NCI-H345 (cell line): ENCODE results near the gene CTBP2.
"Not testable (repeated sequence)": the region's sequence is repeated elsewhere in the genome, so short reads cannot be mapped to it uniquely, and the experiment has no call there.

Source experiments
- DNase-seq: peaks from one replicate; lab custom pipeline; 2025; lab: John Stamatoyannopoulos, UW

CTBP2 gene

DNA sequence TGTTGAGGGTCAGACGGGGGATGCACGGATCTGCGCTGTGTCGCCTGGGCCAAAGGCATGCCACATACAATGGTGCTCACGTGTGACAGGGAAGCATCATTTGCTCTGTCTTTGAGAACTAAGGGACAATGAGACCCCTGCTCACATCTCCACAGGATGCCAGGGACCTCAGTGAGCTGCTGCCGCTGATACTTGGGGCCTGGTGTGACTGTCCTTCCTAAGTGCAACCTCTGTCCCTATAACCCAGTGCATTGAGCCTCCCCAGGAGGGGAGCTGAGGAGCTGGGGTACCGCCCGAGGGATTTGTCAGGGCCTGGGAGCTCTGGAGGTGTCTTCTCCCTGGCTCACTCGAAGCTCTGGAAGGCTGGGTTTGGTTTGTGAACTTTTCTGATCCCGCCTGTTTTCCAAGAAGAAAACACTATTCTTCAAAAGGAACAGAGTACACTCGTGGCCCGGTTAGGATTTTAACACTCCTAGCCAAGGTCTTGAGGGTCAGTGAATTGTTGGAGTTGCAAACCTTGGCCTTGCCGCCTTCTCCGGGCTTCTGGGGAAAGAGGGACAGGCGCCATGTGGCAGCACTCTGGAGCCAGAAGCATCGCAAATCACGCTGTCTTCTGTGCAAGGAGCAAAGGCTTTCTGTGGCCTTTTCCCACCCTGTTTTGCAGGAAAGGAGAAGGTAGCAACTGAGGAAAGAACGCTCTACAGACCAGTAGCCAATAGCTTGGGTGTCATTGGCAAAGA, 26.2 kb upstream of the CTBP2 start:
- no peak for DNase-seq

DNA sequence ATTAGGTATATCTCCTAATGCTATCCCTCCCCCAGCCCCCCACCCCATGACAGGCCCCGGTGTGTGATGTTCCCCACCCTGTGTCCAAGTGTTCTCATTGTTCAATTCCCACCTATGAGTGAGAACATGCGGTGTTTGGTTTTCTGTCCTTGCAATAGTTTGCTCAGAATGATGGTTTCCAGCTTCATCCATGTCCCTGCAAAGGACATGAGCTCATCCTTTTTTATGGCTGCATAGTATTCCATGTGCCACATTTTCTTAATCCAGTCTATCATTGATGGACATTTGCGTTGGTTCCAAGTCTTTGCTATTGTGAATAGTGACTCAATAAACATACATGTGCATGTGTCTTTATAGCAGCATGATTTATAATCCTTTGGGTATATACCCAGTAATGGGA, 18.7 kb upstream of the CTBP2 start:
- not testable (repeated sequence) for DNase-seq

DNA sequence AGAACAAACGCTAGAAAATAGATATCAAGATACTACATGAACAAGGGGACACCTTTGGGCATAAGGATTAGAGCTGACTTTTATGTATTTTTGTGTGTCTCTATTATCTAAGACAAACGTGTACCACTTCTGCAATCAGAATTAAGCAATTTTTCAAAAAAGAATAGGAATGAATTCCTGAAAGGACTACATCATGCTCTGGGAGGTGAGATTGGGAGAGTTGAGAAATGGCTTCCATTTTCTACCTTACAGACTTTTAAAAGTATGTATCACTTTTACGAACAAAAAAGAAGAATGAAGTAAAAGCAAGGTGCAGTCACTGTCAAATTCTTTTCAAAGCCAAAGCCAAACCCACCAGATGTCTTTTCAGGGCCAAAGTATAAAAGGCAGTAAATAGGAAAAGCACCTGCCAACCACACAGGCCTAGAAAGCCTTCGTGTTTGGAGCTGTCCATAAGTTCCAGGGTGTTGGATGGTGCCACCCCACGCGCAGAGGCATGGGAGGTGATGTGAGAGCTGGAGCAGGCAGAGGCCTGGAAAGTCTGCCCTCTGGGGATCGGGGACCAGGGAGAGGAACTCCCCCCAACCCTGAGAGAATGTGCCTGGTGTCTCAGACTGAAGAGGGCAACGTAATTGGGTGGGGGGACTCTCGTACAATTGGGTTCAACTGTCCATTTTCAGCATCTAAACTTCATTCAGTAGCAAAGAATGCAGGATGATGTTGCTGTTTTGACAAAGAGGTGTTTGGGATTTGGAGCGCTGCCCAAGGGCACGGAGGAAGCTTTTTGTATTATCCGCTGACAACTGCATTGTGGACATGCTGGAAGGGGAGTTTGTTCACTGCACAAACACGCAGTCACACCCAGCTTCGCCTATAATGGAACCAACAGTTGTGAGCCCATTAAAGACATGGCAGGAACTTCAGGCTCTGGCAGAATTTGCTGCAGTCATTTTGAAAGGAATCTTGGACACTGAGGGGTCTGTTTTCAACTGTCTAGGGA, 17.6 kb upstream of the CTBP2 start:
- no peak for DNase-seq

DNA sequence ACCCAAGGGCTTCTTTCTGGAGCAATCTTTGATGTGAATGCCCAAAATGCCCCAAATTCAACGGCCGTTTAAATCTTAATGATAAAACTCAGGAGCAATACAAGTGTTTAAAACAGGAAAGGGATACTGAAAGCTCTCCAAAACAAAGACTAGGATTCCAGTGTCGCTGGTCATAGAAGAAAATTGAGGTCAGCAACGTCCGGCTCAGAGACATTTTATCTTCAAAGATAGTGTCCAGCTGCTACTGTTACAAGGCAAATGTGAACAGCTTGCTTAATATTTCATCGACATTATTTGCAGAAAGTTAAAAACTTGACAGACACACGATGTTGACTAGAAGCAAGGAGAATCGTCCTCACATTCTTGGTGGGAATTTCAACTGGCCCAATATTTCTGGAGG, 15.4 kb upstream of the CTBP2 start:
- no peak for DNase-seq

DNA sequence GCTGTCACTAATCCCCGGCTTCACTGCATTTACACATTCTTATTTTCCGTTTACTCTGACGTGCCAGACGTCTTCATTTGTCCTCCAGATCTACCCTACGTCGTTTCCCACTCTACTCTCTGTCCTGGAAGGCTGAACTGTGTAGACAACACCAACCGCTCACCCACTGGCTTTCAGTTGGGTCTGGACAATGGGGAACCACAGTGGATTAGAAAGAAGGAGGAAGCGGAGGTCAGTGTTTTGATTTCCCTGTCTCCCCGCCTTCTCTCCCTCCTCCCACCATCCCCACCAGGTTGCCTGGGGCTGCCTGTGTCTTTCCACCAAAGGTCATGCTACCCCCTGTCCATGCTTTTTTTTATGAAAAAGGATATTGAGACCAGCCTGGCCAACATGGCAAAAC, 14.0 kb upstream of the CTBP2 start:
- no peak for DNase-seq

DNA sequence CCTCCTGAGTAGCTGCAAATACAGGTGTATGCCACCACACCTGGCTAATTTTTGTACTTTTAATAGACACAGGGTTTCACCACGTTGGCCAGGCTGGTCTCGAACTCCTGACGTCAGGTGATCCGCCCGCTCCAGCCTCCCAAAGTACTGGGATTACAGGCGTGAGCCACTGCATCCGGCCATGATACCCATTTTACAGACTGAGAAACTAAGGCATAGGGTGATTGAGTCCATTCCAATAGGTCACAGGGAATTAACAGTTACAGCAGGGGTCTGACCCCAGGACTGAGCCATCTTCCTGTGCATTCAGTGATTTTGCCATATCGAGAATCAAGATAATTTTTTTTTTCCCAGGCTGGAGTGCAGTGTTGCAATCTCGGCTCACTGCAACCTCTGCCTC, 12.3 kb upstream of the CTBP2 start:
- DNase-seq = no peak

DNA sequence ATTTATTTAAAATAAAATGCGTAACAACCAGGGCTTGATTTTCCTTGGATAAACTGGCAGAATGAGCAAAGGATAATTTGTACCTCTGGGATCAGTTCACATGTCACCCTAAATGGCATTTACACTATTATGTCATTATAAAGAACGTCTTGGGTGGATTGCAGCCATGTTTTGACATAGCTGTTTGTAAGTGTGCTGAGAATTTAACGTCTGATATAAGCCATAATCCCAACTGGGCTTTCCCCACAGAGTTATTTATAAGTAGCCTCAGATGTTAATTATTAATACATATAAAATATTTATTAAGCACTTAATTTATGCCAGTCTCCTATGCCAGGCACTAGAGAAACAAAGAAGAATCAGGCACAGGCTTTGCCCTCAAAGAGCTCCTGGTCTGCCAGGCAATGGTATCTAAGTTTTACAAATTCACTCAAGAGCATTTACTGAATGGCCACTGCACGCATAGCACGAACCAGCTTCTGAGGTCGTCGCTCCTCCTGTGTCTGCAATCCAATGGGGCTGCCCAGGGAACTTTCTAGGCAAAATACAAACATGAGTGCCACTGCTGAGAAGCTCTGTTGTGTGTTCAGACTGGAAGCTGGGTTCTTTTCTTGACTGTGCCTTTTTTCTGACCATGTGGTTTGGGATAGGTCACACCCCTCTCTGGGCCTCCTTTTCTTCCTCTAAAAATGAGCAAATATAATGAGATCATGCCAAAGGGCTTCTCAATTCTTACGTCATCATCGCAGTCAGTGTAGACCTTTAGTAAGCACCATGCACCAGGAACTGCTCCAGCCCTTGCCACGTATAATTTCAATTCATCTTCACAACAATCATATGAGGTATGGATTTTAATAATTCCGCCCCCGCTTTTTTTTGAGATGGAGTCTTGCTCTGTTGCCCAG, 11.3 kb upstream of the CTBP2 start:
- DNase-seq = no peak

DNA sequence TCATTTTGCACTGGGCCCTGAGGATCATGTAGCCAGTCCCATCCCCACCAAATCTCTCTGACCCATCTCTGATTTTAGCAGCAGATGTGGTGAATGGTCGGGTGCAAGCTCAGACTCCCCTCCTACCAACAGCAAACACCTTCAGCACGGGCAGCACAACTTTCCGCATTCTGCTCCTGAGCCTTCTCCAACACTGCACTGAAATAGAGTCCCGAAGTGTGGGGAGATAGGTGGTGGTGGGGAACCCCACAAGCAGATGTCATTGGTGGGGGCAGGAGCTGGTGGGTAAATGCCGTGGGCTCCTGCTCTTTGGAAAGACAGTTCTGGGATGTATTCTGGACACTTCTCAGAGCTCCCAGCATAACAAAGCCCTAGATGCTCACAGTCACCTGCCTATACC, 9.6 kb upstream of the CTBP2 start:
- no peak for DNase-seq

DNA sequence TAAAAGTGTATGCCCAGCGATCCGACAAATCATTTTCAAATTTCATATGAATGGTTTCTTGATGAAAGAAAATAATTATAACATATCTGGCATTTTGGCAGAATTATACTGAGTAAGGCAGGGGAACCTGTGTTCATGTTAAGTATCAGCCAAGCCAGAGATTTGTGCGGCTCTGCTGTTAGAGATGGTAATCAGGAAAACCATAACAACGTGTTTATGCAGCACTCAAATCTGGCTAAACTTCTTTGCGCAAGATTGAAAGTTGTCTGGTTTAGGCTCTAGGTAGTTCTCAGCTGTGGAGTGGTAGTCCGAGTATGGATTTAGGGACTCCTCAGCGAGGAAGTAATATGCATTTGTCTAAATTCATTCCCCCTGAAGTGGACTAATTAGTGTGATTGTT, 8.9 kb upstream of the CTBP2 start:
- no peak for DNase-seq

DNA sequence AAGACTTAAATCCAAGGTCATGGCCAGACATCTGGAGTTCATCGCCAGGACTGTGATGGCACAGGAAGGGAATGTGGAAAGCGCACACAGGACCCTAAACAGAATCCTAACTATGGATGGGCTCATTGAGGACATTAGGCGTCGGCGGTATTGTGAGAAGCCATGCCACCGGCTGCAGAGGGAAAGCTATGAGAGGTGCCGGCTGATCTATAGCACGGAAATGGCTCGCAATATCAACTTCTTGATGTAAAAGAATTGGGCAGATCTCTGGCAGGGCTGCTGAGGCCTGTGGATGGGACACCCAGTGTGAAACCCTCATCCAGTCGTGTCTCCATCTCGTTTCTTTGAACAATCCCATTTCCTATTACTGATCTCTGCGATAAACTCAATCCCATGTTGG, 6.3 kb upstream of the CTBP2 start:
- DNase-seq = no peak

DNA sequence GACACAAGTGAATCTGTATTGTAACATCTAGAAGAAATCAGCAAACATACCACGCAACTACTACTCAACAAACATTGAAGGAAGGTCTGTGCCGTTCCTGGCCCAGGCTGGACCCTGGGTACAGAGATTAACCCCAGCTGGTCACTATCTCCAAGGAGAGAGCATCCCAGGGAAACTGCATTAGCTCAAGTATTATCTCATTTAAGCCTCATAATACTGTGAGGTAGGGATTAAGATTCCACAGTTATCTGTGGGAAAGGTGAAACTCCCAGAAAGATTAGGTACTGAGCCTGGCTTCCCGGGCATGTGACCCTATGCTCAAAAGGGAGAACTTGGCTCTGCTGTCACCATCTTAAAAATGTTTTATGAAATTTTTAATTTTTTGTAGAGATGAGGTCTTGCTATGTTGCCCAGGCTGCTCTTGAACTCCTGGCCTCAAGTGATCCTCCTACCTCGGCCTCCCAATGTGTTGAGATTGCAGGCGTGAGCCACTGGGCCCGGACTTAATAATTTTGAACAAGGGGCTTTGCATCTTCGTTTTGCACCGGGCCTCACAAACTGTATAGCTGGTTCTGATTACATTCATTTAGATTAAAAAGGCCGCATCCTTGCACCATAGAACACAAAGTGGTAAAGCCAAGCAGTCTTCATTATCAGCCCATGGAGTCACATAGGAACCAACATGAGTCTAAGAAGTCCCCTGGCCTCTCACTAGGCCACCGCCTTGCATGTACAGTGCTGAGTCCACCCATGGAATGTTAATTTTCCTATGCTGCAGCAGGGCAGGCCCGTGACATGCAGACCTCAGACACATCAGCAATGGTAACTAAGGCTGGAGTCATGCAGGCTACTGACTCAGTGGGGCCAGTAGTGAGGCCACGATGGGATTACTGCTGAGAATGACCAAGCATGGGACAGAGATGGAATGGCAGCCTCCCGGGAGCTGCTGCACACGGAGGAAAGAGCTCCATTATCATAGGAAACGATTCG, 5.5 kb upstream of the CTBP2 start:
- no peak for DNase-seq

DNA sequence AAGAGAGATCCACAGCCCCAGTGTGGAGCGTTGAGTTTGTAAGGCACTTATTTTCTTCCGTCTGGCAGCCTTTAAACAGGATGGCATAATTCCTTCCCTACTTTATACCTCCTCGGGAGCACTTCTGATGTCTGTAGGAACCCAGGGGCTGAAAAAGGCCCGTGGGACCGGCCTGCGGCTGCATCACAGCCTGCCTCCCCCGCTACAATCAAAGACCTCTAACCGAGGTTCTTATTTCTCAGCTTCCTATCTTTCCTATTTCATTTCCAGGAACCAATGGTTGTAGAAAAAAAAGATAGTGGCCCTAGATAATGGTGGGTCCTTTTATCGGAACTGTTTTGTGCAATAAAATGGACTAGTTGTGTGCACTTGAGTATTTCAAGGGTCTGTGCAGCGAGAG, 4.1 kb upstream of the CTBP2 start:
- DNase-seq = no peak

DNA sequence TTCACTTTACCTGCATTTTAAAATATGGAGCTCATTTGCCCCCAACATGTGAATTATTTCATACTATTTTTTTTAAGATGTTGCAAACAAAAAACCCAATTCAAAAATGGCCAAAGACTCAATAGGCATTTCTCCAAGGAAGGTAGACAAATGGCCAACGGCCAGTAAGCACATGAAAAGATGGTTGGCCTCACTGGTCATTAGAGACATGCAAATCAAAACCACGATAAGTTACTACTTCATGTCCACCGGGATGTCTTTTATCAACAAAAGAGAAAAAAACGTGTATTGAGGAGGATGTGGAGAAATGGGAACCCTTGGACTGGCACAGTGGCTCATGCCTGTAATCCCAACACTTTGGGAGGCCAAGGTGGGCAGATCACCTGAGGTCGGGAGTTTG, 3.4 kb upstream of the CTBP2 start:
- no peak for DNase-seq

DNA sequence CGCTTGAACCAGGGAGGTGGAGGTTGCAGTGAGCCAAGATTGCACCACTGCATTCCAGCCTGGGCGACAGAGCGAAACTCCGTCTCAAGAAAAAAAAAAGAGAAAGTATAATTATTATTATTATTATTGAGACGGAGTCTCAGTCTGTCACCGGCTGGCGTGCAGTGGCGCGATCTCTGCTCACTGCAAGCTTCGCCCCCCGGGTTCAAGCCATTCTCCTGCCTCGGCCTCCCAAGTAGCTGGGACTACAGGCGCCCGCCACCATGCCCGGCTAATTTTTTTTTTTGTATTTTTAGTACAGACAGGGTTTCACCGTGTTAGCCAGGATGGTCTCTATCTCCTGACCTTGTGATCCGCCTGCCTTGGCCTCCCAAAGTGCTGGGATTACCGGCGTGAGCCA, 2.9 kb upstream of the CTBP2 start:
- DNase-seq = not testable (repeated sequence)

DNA sequence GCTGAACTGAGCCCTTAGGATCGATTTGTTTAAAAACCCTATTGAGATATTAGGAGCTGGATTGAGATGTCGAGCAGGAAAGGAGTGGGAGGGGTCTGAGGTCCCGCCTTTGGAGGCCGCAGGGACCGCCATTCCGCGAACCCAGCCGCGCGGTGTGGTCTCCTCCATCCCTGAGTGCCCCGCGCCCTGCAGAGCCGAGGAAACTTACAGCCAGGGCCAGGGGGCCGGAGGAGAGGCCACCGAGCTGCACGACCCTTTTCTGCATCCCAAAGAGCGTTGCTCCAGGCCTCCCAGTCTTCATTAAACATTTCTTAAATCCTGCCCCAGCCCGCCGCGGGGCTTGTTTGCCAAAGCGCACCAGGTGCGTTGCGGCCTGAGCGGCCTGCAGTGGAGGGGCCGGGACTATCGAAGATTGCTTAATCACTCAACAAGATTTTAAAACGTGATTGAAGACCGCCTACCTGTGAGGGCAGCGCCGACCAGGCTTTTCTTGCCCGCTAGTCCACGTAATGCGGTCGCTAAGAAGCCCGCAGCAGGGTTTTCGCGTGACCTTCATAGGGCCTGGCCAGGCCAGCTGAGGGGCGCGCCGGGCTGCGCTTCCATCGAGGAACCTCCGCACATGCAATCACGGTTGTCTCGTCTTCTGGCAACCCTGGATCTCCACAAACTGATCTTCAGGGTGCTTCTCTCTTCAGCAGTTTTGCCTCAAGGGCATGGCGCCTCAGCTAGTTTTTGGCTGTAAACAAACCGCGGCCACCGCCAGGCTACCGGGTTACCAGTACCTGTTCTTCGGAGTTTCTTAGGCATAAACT, 2.0 kb upstream of the CTBP2 start:
- no peak for DNase-seq

DNA sequence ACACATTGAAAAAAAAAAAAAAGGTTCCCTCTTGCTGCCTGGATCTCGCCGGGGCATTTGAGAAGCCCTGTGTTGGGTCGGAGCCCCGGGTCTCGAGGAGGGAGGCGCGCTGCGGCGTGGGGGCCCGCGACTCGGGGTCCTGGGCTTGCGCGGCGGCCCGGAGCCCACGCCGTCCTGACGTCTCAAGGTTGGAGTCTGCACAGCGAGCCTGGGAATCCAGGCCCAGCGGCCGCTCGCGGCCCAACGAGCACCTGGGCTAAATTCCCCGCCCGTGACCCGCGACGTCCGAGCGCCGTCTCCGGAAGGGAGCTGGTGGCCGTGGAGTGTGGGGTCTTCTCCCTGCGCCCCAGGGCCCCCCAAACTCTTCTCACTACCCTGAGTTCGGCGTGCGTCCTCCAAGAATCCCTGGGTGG, 1.4 kb upstream of the CTBP2 start:
- DNase-seq = no peak

DNA sequence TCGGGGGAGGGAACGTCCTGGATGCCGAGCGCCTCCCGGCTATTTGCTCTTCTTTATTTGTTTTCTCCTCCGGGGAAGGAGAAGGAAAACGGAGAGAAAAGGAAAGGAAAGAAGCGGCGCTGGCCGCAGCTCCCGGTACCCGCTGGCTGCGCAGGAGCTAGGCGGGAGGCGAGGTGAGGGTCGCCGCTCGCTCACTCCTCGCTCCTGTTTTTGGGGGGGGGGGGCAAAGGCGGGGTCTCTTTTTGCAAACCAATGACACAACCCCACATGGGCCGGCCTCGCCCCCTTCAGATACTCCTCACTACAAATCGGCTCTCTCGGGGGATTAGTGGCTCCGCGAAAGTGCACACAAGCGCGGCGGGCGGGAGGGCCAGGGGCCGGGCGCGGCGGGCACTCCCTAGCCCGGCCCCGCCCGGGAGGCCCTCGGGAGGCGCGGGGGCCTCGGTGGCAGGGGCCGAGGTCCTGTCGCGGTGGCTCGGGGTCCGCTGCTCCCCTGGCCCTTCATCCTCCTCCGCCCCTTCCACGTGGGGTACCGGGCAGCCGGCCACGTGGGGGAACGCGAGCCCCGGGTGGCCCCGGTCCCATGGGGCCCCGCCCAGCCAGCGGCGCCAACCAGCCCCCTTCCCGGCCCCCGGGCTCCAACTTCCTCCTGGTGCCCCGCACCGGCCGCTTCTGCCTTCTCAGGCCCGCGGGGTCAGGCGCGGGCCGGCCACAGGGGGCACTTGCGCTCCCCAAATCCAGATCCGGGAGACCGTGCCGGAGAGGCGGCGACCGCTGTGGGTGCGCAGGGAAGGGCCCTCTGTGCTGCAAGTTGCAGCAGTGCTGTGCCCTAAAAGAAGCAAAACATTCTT, 718 bp upstream of the CTBP2 start:
- peak; percentile 80 for DNase-seq

DNA sequence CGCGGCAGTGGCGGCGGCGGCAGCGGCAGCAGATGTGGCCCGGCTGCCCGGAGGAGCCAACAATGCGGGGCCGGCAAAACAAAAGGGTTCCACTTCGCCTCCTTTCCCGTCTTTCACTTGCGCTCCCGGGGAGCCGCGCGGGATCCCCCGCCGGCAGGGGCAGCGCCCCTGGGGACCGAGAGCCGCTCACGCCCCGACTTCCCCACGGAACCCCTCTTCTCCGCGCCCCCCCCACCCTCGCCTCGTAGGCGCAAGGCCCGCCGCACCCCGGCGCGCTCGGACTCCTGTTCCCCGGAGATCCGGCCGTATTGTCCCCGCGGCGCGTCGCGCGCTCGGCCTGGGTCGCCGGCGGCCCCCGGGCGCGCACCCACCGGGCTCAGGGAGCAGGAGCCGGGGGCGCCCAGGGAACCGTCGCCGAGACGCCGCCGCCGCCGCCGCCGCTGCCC, 854 bp downstream of the CTBP2 start:
- no peak for DNase-seq
